ENCODE measurements around the gene GNAL.

DNA sequence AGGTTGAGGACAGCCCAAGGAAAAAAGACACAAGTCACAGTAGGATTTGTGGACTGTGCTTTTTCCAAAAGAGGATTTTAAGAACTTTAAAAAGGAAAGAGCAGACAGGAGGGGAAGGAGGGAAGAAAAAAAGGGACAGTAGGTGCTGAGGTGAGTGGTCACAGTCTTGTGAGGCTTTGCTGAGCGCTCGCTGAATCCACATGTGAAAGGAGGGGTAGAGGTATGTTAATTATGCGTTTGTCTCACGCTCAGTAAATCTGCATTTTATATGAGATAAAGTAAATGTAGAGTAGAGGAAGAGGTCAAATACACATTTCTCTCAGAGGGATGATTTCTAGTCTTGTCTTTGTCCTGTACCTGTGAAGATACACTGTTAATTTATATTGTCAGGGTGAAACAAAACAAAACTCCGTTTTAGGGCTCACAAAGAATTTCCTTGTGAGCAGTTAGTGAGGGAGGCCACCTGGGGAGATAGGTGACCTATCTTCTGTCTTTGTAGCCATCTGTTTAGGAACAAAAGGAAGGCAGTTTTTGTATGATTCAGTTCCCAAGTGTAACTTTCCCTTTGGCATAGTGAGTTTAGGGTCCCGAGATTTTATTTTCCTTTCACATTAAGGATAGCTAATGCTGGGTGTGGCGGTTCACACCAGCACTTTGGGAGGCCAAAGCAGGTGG, 25.3 kb downstream of the GNAL start:
- TF ChIP-seq POLR2A (IDR thresholded peaks at IDR 0.05) (no peak), POLR2AphosphoS5 (IDR thresholded peaks at IDR 0.05) (no peak), EP300 (IDR thresholded peaks at IDR 0.05) (no peak)
- TF ChIP-seq, protein P1, sequence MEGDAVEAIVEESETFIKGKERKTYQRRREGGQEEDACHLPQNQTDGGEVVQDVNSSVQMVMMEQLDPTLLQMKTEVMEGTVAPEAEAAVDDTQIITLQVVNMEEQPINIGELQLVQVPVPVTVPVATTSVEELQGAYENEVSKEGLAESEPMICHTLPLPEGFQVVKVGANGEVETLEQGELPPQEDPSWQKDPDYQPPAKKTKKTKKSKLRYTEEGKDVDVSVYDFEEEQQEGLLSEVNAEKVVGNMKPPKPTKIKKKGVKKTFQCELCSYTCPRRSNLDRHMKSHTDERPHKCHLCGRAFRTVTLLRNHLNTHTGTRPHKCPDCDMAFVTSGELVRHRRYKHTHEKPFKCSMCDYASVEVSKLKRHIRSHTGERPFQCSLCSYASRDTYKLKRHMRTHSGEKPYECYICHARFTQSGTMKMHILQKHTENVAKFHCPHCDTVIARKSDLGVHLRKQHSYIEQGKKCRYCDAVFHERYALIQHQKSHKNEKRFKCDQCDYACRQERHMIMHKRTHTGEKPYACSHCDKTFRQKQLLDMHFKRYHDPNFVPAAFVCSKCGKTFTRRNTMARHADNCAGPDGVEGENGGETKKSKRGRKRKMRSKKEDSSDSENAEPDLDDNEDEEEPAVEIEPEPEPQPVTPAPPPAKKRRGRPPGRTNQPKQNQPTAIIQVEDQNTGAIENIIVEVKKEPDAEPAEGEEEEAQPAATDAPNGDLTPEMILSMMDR (IDR thresholded peaks at IDR 0.05) = no peak
